GM23248 (cell line): ENCODE measurements around the gene KIFAP3. TPM values are rescaled to one million over a fixed set of nuclear protein-coding genes. Genes with fewer than 3 reads are reported as not detected.
A peak's percentile ranks its signal among the peaks of the same experiment; 100 is the strongest.

Experiments
- DNase-seq: peaks from one replicate; pipeline ENCODE4 v3.0.0-alpha.2; 2015
- H2AFZ ChIP-seq: fragments of 200-600 bp; sonication (generic); 2 replicates; pipeline ENCODE4 v1.6.1; 2016; ENCODE audit warnings: antibody characterized with exemption
- H3F3A ChIP-seq: fragments of 200-600 bp; sonication (generic); 2 replicates; pipeline ENCODE4 v1.6.1; 2016; ENCODE audit warnings: mild to moderate bottlenecking, antibody characterized with exemption, mixed run types; ENCODE audit not compliant: insufficient read depth
- H3K27ac ChIP-seq: fragments of 200-600 bp; sonication (generic); 2 replicates; pipeline ENCODE4 v1.5.1; 2016; ENCODE audit warnings: mild to moderate bottlenecking
- H3K27me3 ChIP-seq: fragments of 200-600 bp; sonication (generic); replicated peaks from 2 replicates; pipeline ENCODE4 v1.6.1; 2016; ENCODE audit warnings: mild to moderate bottlenecking; ENCODE audit not compliant: insufficient read depth
- H3K36me3 ChIP-seq: fragments of 200-600 bp; sonication (generic); 2 replicates; pipeline ENCODE4 v1.6.1; 2016; ENCODE audit warnings: low read depth, mild to moderate bottlenecking
- H3K4me1 ChIP-seq: fragments of 200-600 bp; sonication (generic); 2 replicates; pipeline ENCODE4 v1.6.1; 2016; ENCODE audit warnings: mild to moderate bottlenecking; ENCODE audit not compliant: insufficient read depth
- H3K4me2 ChIP-seq: fragments of 200-600 bp; sonication (generic); one replicate; pipeline ENCODE4 v1.6.1; 2016; ENCODE audit warnings: mild to moderate bottlenecking; ENCODE audit not compliant: unreplicated experiment
- H3K4me3 ChIP-seq: fragments of 200-600 bp; sonication (generic); 2 replicates; pipeline ENCODE4 v1.5.1; 2016; ENCODE audit warnings: mild to moderate bottlenecking
- H3K79me2 ChIP-seq: fragments of 200-600 bp; sonication (generic); 2 replicates; pipeline ENCODE4 v1.6.1; 2016; ENCODE audit warnings: mild to moderate bottlenecking; ENCODE audit not compliant: insufficient read depth
- H3K9ac ChIP-seq: fragments of 200-600 bp; sonication (generic); 2 replicates; pipeline ENCODE4 v1.6.1; 2016; ENCODE audit warnings: mild to moderate bottlenecking
- H3K9me2 ChIP-seq: fragments of 200-600 bp; sonication (generic); 2 replicates; pipeline ENCODE4 v1.6.1; 2016; ENCODE audit warnings: mixed run types, mild to moderate bottlenecking, moderate library complexity; ENCODE audit not compliant: insufficient read depth
- H3K9me3 ChIP-seq: fragments of 200-600 bp; sonication (generic); one replicate; pipeline ENCODE4 v1.6.1; 2017; ENCODE audit warnings: low read depth
- H4K20me1 ChIP-seq: fragments of 200-600 bp; sonication (generic); 2 replicates; pipeline ENCODE4 v1.6.0; 2016; ENCODE audit not compliant: insufficient read depth
- EZH2 ChIP-seq: fragments of 200-600 bp; sonication (generic); IDR thresholded peaks from 2 replicates; pipeline ENCODE4 v1.6.1; 2018; ENCODE audit warnings: antibody characterized with exemption, mild to moderate bottlenecking; ENCODE audit not compliant: insufficient read depth, poor library complexity, severe bottlenecking
- EZH2phosphoT487 ChIP-seq: fragments of 200-600 bp; sonication (generic); IDR thresholded peaks from 2 replicates; pipeline ENCODE4 v1.6.1; 2018; ENCODE audit warnings: antibody characterized with exemption, moderate library complexity, mild to moderate bottlenecking, low read depth; ENCODE audit not compliant: insufficient read depth
- WGBS, 2 experiments: methylation state at CpG; one replicate each; pipeline ENCODE4 v1.1.6; 2015 to 2017; ENCODE audit warnings: low lambda C conversion rate in 2 of 2, low coverage in 1 of 2; ENCODE audit errors: missing lambda C conversion rate in 2 of 2; 5-methylcytosine and 5-hydroxymethylcytosine counted together
- in situ Hi-C: fragments of 300-500 bp; cut with MboI; formaldehyde crosslinking; loops from 2 replicates; pipeline ENCODE4 v1.15.0; 2020
- polyA plus RNA-seq: library from polyadenylated mRNA; unstranded; fragments of >200 nt; fragmentation: Nextera tagmentation; extraction: Ambion mirVana; gene quantifications from 2 replicates; pipeline ENCODE4 v1.2.1, GENCODE V29; 2016
- total RNA-seq: library from RNA; depleted of rRNA; stranded (reverse); fragments of >200 nt; shearing (Covaris generic); gene quantifications from 2 replicates; pipeline ENCODE4 v1.2.3, GENCODE V29; 2014

KIFAP3 gene
- total and polyA plus RNA-seq, 2 experiments from 2014 or later, result 23.1 to 30.7 TPM

- Histone ChIP-seq H3K36me3 (no peaks in the 10 kb centered on the region), H3K79me2 (no peaks in the 10 kb centered on the region), H3K27me3 (no peaks in the 10 kb centered on the region), H3K4me2 (no peak overlapping the region), H3K4me3 (no peak overlapping the region), H3K27ac (no peak overlapping the region), H3K9ac (no peak overlapping the region), H3F3A (no peaks in the 10 kb centered on the region), H3K9me2 (no peaks in the 10 kb centered on the region), H3K4me1 (no peaks in the 10 kb centered on the region), H4K20me1 (no peaks in the 10 kb centered on the region), H2AFZ (no peak overlapping the region), H3K9me3 (no peaks in the 10 kb centered on the region)
- in situ Hi-C loops, result no loop called here
- TF ChIP-seq EZH2 (no peak), EZH2phosphoT487 (no peak)
- no peak for DNase-seq
Measured at GRCh38 chr1:169900571-169900970, 173.9 kb downstream of the KIFAP3 start.

DNA sequence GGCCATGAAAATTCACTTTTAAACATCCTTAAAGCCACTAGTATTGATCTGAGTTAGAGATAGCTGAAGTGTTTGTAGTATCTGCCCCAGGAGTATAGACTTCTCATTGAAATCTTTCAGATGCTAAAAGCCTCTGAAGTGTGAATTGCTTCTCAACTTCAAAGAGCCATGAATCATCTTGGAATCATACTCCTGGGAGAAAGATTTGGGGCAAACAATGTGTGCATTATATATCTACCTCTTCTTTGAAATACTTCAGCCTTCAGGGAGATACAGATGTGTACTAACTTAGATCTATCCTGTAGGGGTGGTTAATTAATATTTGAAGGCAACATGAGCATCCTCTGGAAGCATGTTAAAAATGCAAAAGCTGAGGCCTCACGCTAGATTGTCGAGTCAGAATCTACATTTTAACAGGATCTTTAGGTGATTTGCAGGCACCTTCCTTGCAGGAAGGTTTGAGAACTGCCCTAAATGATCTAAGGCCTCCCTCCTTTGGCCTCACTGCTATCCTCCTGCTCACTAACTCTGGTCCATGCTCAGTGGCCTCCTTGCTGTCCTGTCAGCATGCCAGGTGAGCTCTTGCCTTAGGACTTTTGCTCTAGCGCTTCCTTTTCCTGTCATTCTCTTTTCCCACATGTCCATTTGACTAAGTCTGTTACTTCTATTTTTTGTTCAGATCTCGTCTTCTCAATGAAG is 174.8 kb downstream of the KIFAP3 start:
- Histone ChIP-seq H3K9me2 (no peaks in the 10 kb centered on the region), H4K20me1 (no peaks in the 10 kb centered on the region), H3K4me2 (no peak overlapping the region), H3K79me2 (no peaks in the 10 kb centered on the region), H3K9me3 (no peaks in the 10 kb centered on the region), H3K27ac (no peak overlapping the region), H3K4me3 (no peak overlapping the region), H3F3A (no peaks in the 10 kb centered on the region), H2AFZ (no peak overlapping the region), H3K27me3 (no peaks in the 10 kb centered on the region), H3K4me1 (no peaks in the 10 kb centered on the region), H3K9ac (no peak overlapping the region), H3K36me3 (no peaks in the 10 kb centered on the region)
- TF ChIP-seq EZH2 (no peak), EZH2phosphoT487 (no peak)
- WGBS, 2 experiments, result 46 to 53% methylated on average over 4 of the region's 4 CpGs
- no peak for DNase-seq
- in situ Hi-C loops, result no loop called here

DNA sequence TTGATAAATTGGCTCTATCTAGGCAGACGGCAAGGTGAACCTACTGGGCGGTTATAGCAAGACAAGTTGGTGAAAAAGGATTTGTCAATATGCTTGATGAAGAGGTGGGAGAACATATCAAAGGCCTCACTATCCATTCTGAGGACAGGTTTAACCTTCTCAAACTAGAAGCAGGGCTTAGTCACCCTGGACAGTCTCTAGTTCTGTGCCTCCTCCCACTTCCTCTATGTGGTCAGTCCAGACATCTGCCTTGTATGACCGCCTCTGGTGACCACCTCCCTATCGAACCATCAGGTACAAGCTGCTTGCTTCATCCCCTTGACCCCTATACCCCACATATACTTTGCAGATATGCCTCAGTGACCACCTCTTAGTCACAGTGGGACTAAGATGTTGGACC is 178.5 kb downstream of the KIFAP3 start:
- Histone ChIP-seq H3K9ac (no peak overlapping the region), H3K9me2 (no peaks in the 10 kb centered on the region), H3K4me1 (peaks cover 11% of the 10 kb centered on the region), H3K27me3 (no peaks in the 10 kb centered on the region), H3K36me3 (no peaks in the 10 kb centered on the region), H3F3A (no peaks in the 10 kb centered on the region), H3K79me2 (peaks cover 23% of the 10 kb centered on the region), H3K9me3 (no peaks in the 10 kb centered on the region), H3K4me2 (no peak overlapping the region), H3K27ac (no peak overlapping the region), H3K4me3 (no peak overlapping the region), H4K20me1 (no peaks in the 10 kb centered on the region), H2AFZ (no peak overlapping the region)
- DNase-seq, result no peak
- WGBS, 2 experiments, result 87 to 94% methylated on average over 4 of the region's 4 CpGs
- in situ Hi-C loops, result no loop called here
- TF ChIP-seq EZH2 (no peak), EZH2phosphoT487 (no peak)

- H3K4me3 ChIP-seq, result peak overlapping the region; percentile 98
- H3K9me3 ChIP-seq, result no peaks in the 10 kb centered on the region
- no peaks in the 10 kb centered on the region for H3F3A ChIP-seq
- no peaks in the 10 kb centered on the region for H3K9me2 ChIP-seq
- peaks cover 37% of the 10 kb centered on the region for H3K79me2 ChIP-seq
- no peaks in the 10 kb centered on the region for H3K36me3 ChIP-seq
- no peak for DNase-seq
- H3K27ac ChIP-seq, result peak overlapping the region; percentile 96
- H3K4me2 ChIP-seq, result peak overlapping the region; percentile 88
- 31% methylated on average over 15 of the region's 15 CpGs for WGBS, 2 experiments
- H2AFZ ChIP-seq, result peak overlapping the region; percentile 92
- in situ Hi-C loops, result no loop called here
- H3K4me1 ChIP-seq, result peaks cover 11% of the 10 kb centered on the region
- peak overlapping the region; percentile 96 for H3K9ac ChIP-seq
- H3K27me3 ChIP-seq, result no peaks in the 10 kb centered on the region
- H4K20me1 ChIP-seq, result no peaks in the 10 kb centered on the region
- TF ChIP-seq EZH2phosphoT487 (no peak), EZH2 (no peak)
Measured at GRCh38 chr1:169894424-169895145, 179.9 kb downstream of the KIFAP3 start.
